ENCODE data around the gene TTC28.
A peak's percentile ranks its signal among the peaks of the same experiment; 100 is the strongest.
"Not testable (repeated sequence)": the region's sequence is repeated elsewhere in the genome, so short reads cannot be mapped to it uniquely, and the experiment has no call there.

Gene TTC28

GRCh38 chr22:28679611-28680287, at the start of gene TTC28:
Gene TTC28 (minus strand): TSS chr22:28679840. CDS start chr22:28679723, 117 bp downstream.
- DNase-seq, result peak; percentile 88

- no peak for DNase-seq
Measured at GRCh38 chr22:28728621-28729313, 49.1 kb upstream of the TTC28 start.

- no peak for DNase-seq
Measured at GRCh38 chr22:28728002-28728401, 48.4 kb upstream of the TTC28 start.

- no peak for DNase-seq
Measured at GRCh38 chr22:28718044-28718443, 38.4 kb upstream of the TTC28 start.

GRCh38 chr22:28716686-28717085, 37.0 kb upstream of the TTC28 start:
- no peak for DNase-seq

GRCh38 chr22:28715611-28716010, 36.0 kb upstream of the TTC28 start:
- no peak for DNase-seq

- no peak for DNase-seq
Measured at GRCh38 chr22:28714043-28714628, 34.5 kb upstream of the TTC28 start.

- DNase-seq, result no peak
Measured at GRCh38 chr22:28711820-28712777, 32.5 kb upstream of the TTC28 start.

- no peak for DNase-seq
Measured at GRCh38 chr22:28711341-28711740, 31.7 kb upstream of the TTC28 start.

GRCh38 chr22:28710576-28711191, 31.0 kb upstream of the TTC28 start:
- no peak for DNase-seq

- no peak for DNase-seq
Measured at GRCh38 chr22:28710107-28710506, 30.5 kb upstream of the TTC28 start.

- DNase-seq, result no peak
Measured at GRCh38 chr22:28706845-28707244, 27.2 kb upstream of the TTC28 start.

- DNase-seq, result no peak
Measured at GRCh38 chr22:28703436-28703835, 23.8 kb upstream of the TTC28 start.

- no peak for DNase-seq
Measured at GRCh38 chr22:28702891-28703290, 23.3 kb upstream of the TTC28 start.

- DNase-seq, result not testable (repeated sequence)
Measured at GRCh38 chr22:28693041-28693760, 13.6 kb upstream of the TTC28 start.

GRCh38 chr22:28689796-28690195, 10.2 kb upstream of the TTC28 start:
- not testable (repeated sequence) for DNase-seq

- DNase-seq, result not testable (repeated sequence)
Measured at GRCh38 chr22:28682966-28683365, 3.3 kb upstream of the TTC28 start.

- not testable (repeated sequence) for DNase-seq
Measured at GRCh38 chr22:28680813-28681490, 1.3 kb upstream of the TTC28 start.

GRCh38 chr22:28678778-28679610, 646 bp downstream of the TTC28 start:
- peak; percentile 29 for DNase-seq

GRCh38 chr22:28678170-28678569, 1.5 kb downstream of the TTC28 start:
- not testable (repeated sequence) for DNase-seq
